Measurements from ENCODE around the gene RCOR3.

RCOR3 gene

DNA sequence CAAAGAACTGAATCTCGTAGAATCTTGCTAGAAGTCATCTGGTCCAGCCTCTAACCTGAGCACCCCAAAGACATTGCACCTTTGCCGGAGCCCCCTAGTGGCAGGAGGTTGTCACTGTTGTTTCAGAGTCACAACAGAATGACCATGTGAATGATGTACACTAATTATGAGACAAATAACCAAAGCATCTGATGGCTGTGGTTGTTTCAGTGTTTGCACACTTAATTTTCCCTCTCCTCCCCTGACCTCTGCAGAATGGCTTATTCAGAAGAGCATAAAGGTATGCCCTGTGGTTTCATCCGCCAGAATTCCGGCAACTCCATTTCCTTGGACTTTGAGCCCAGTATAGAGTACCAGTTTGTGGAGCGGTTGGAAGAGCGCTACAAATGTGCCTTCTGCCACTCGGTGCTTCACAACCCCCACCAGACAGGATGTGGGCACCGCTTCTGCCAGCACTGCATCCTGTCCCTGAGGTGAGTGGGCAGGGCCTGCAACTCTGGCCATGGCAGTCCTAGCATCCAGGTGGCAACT lies 93.9 kb downstream of the RCOR3 start:
- no peak overlapping the region for H3K4me3 ChIP-seq (ENCODE audit: low read depth, low read length)
- DNase-seq (ENCODE audit: low read depth) = peak; percentile 78
- TF ChIP-seq, protein P1, sequence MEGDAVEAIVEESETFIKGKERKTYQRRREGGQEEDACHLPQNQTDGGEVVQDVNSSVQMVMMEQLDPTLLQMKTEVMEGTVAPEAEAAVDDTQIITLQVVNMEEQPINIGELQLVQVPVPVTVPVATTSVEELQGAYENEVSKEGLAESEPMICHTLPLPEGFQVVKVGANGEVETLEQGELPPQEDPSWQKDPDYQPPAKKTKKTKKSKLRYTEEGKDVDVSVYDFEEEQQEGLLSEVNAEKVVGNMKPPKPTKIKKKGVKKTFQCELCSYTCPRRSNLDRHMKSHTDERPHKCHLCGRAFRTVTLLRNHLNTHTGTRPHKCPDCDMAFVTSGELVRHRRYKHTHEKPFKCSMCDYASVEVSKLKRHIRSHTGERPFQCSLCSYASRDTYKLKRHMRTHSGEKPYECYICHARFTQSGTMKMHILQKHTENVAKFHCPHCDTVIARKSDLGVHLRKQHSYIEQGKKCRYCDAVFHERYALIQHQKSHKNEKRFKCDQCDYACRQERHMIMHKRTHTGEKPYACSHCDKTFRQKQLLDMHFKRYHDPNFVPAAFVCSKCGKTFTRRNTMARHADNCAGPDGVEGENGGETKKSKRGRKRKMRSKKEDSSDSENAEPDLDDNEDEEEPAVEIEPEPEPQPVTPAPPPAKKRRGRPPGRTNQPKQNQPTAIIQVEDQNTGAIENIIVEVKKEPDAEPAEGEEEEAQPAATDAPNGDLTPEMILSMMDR (IDR thresholded peaks at IDR 0.05; ENCODE audit: insufficient read depth, low read depth, low read length, missing control alignments) = peak; percentile 87

DNA sequence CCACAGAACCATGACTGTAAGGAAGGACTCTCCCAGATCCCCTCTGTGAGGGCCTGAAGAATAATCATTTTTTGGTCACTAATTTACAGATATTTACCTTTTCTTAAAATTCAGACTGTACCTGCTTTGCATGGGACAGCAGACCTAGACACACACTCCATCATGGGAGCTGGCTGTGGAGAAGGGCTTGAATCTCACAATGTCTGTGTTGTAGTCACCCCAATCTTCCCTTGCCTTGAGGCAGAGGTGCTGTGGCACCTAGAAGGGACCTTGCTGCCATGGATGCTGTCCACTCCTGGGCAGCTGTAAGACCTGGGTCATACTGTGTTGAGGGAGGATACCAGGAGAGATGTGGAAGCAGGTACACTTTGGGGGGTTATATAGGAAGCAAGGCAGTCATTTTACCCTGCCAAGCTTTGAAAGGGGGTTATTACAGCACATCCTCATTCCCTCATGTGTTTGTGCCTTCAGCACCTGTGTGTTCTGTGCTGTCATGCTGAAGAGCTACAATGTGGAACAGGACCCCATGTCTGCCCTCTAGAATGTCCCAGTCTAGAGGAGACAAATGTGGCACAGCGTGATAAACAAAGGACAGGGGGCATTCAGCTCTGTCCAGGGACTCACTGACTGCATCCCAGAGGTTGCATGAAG lies 94.5 kb downstream of the RCOR3 start:
- no peak for DNase-seq (ENCODE audit: low read depth)
- TF ChIP-seq, protein P1 (IDR thresholded peaks at IDR 0.05; ENCODE audit: insufficient read depth, low read depth, low read length, missing control alignments) = no peak
- H3K4me3 ChIP-seq (ENCODE audit: low read depth, low read length) = no peak overlapping the region

DNA sequence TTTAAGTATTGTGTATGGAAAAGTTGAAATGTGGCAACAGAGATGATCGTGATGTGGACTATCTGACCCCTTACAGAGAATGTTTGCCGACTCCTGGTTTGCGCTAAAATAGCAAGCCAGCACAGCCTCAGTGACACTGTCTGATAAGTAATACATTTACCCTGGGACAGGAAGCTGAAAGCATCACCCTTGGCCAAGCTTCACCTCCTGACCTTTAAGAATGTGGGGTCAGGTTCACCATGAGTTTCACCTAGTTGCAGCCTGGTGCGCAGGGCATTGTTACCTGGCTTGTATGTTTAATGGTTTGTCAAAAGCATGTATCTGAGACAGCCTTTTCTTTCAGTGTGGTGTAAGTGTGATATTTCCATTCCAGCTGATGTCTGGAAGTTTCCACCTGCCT lies 96.7 kb downstream of the RCOR3 start:
- TF ChIP-seq, protein P1 (IDR thresholded peaks at IDR 0.05; ENCODE audit: insufficient read depth, low read depth, low read length, missing control alignments) = no peak
- H3K4me3 ChIP-seq (ENCODE audit: low read depth, low read length) = no peak overlapping the region
- DNase-seq (ENCODE audit: low read depth) = no peak

DNA sequence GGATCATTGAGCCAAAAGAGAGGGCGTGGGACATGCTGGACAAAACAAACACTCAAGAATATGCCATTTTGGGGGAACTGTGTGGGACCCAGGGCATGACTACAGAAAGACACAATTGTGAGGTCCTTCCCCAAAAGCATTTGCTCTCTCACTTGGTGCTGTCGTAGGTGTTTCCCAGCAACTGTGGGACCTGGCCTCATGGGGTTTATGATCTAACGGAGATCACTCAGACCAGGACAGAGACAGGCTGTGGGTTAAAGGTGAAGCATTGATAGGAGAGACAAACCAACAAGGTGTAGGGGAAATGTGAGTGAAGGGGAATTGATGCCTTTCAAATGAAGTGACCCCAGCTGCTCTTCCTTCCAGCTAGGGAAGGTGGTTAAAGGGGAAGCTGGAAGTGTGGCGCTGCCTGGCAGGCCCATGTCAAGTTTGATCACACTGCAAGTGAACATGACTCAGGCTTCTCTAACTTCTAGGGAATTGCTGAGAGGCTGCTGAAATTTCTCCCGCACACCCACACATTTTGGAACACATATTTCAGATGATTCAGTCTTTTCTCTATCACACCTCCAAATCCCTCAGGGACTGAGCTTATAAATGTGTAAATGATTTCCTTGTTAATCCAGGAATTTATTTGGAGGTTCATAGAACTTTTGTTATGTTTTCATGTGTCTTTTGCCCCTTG lies 97.7 kb downstream of the RCOR3 start:
- no peak for DNase-seq (ENCODE audit: low read depth)
- TF ChIP-seq, protein P1 (IDR thresholded peaks at IDR 0.05; ENCODE audit: insufficient read depth, low read depth, low read length, missing control alignments) = no peak
- no peak overlapping the region for H3K4me3 ChIP-seq (ENCODE audit: low read depth, low read length)

GRCh38 chr1:211358685-211359084 lies 99.5 kb downstream of the RCOR3 start:
- H3K4me3 ChIP-seq (ENCODE audit: low read depth, low read length) = no peak overlapping the region
- TF ChIP-seq, protein P1 (IDR thresholded peaks at IDR 0.05; ENCODE audit: insufficient read depth, low read depth, low read length, missing control alignments) = no peak
- no peak for DNase-seq (ENCODE audit: low read depth)

DNA sequence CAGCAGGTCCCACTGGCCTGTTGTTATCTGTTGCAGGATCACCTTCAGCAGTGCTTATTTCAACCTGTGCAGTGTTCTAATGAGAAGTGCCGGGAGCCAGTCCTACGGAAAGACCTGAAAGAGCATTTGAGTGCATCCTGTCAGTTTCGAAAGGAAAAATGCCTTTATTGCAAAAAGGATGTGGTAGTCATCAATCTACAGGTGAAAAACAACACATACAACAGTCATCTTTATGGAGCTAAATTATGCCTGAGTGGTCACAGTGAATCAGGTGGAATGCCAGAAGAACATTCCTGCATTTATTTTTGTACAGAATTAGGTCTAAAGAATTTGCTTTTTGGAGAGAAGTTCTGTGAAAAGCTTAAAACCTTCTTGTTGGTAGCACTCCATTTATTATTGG lies 100.7 kb downstream of the RCOR3 start:
- no peak for DNase-seq (ENCODE audit: low read depth)
- no peak overlapping the region for H3K4me3 ChIP-seq (ENCODE audit: low read depth, low read length)
- TF ChIP-seq, protein P1 (IDR thresholded peaks at IDR 0.05; ENCODE audit: insufficient read depth, low read depth, low read length, missing control alignments) = no peak
